H1 (cell line): ENCODE results near the gene DHRS13. TPM values are rescaled to one million over a fixed set of nuclear protein-coding genes. Genes with fewer than 3 reads are reported as not detected.

ENCODE experiments used
- CTCF ChIA-PET: fragments of 300-600 bp; sonication (Branson Sonifier 250); formaldehyde crosslinking; loops from one replicate; lab custom pipeline; 2021; ENCODE audit not compliant: partially characterized antibody; lab: Charles Lee
- POLR2A ChIA-PET: fragments of 300-600 bp; sonication (Branson Sonifier 250); formaldehyde crosslinking; loops from one replicate; lab custom pipeline; 2021; ENCODE audit warnings: inconsistent platforms; ENCODE audit not compliant: partially characterized antibody; lab: Charles Lee
- DNase-seq, 2 experiments: peaks; one replicate each; pipeline versions ENCODE4 v3.0.0 to v3.0.0-alpha.2; 2010 to 2022; ENCODE audit warnings: low spot score in 2 of 2, low read depth in 1 of 2, mixed read lengths in 1 of 2
- FAIRE-seq: peaks from 2 replicates; lab custom pipeline; 2011; peaks lifted over from hg19 to GRCh38; lab: Jason Lieb, UNC
- H2AFZ ChIP-seq: 2 replicates; pipeline ENCODE4 v1.8.1; 2012; ENCODE audit warnings: low read length, inconsistent platforms
- H2AK5ac ChIP-seq: 2 replicates; pipeline ENCODE4 v1.6.1; 2013; ENCODE audit warnings: low read depth, low read length
- H2BK120ac ChIP-seq: replicated peaks from 2 replicates; pipeline ENCODE3; 2013; ENCODE audit warnings: low read depth, low read length, inconsistent platforms
- H2BK12ac ChIP-seq: 2 replicates; pipeline ENCODE4 v1.6.1; 2013; ENCODE audit warnings: low read depth, low read length
- H2BK15ac ChIP-seq: 2 replicates; pipeline ENCODE4 v1.6.1; 2013; ENCODE audit warnings: low read length
- H2BK20ac ChIP-seq: 2 replicates; pipeline ENCODE4 v1.6.1; 2013; ENCODE audit warnings: low read length
- H2BK5ac ChIP-seq: 2 replicates; pipeline ENCODE4 v1.6.1; 2013; ENCODE audit warnings: low read depth, low read length
- H3K14ac ChIP-seq: 2 replicates; pipeline ENCODE4 v1.6.1; 2013; ENCODE audit warnings: inconsistent platforms; ENCODE audit not compliant: insufficient read length
- H3K18ac ChIP-seq: 2 replicates; pipeline ENCODE4 v1.6.1; 2013; ENCODE audit warnings: low read length; ENCODE audit errors: extremely low read depth
- H3K23ac ChIP-seq: 2 replicates; pipeline ENCODE4 v1.6.1; 2013; ENCODE audit warnings: inconsistent platforms; ENCODE audit not compliant: insufficient read length
- H3K23me2 ChIP-seq: 2 replicates; pipeline ENCODE4 v1.6.1; 2013; ENCODE audit warnings: low read depth, low read length
- H3K27ac ChIP-seq: 2 replicates; pipeline ENCODE4 v1.6.1; 2011; ENCODE audit warnings: low read depth, low read length, inconsistent platforms
- H3K27me3 ChIP-seq, 4 experiments: replicated peaks in 1 of 4; 1 replicate in 1 of 4; 2 replicates in 3 of 4; pipeline versions ENCODE4 v1.6.1 to v1.8.1; 2011 to 2013; ENCODE audit warnings: low read length in 3 of 4, mild to moderate bottlenecking in 3 of 4, inconsistent platforms in 2 of 4, mixed read lengths in 2 of 4, moderate library complexity in 1 of 4; ENCODE audit not compliant: control insufficient read depth in 3 of 4, insufficient read depth in 3 of 4; ENCODE audit errors: extremely low read depth in 1 of 4
- H3K36me3 ChIP-seq, 4 experiments: 2 replicates each; pipeline versions ENCODE4 v1.6.1 to v1.8.1; 2011 to 2013; ENCODE audit warnings: mild to moderate bottlenecking in 4 of 4, low read length in 3 of 4, moderate library complexity in 2 of 4, control low read depth in 1 of 4, inconsistent platforms in 1 of 4; ENCODE audit not compliant: insufficient read depth in 4 of 4, control insufficient read depth in 2 of 4
- H3K4ac ChIP-seq: replicated peaks from 2 replicates; pipeline ENCODE3; 2013; ENCODE audit warnings: low read length, low read depth, mixed read lengths, inconsistent platforms; ENCODE audit not compliant: insufficient read length
- H3K4me1 ChIP-seq, 4 experiments: replicated peaks in 1 of 4; 1 replicate in 1 of 4; 2 replicates in 3 of 4; pipeline versions ENCODE4 v1.6.1 to v1.8.1; 2011 to 2013; ENCODE audit warnings: low read length in 3 of 4, inconsistent platforms in 2 of 4, mixed read lengths in 1 of 4; ENCODE audit not compliant: insufficient read depth in 4 of 4, control insufficient read depth in 3 of 4
- H3K4me2 ChIP-seq, 2 experiments: 2 replicates each; pipeline versions ENCODE4 v1.6.1 to v1.8.1; 2011 to 2013; ENCODE audit warnings: low read depth in 2 of 2, low read length in 2 of 2, control low read depth in 1 of 2, inconsistent platforms in 1 of 2, mild to moderate bottlenecking in 1 of 2; ENCODE audit not compliant: insufficient read depth in 1 of 2
- H3K4me3 ChIP-seq, 4 experiments: fragments of 200-600, 300-600 bp in 1 of 4; sonication (generic), shearing (Covaris generic), sonication (Bioruptor Twin) in 1 of 4; 2 replicates each; pipeline versions ENCODE4 v1.5.1 to v1.8.1; 2011 to 2016; ENCODE audit warnings: low read length in 4 of 4, low read depth in 3 of 4, control low read depth in 2 of 4, inconsistent platforms in 2 of 4, mild to moderate bottlenecking in 2 of 4, mixed read lengths in 1 of 4, moderate library complexity in 1 of 4; ENCODE audit not compliant: insufficient read depth in 2 of 4; ENCODE audit errors: extremely low read depth in 1 of 4
- H3K56ac ChIP-seq: replicated peaks from 2 replicates; pipeline ENCODE3; 2013; ENCODE audit warnings: low read depth, mild to moderate bottlenecking, mixed read lengths, low read length, inconsistent platforms; ENCODE audit not compliant: insufficient read length
- H3K79me1 ChIP-seq: 2 replicates; pipeline ENCODE4 v1.6.1; 2013; ENCODE audit warnings: low read depth, low read length, control low read depth
- H3K79me2 ChIP-seq, 2 experiments: 2 replicates each; pipeline versions ENCODE4 v1.6.1 to v1.8.1; 2012 to 2013; ENCODE audit warnings: low read length in 2 of 2, mild to moderate bottlenecking in 2 of 2, inconsistent platforms in 1 of 2; ENCODE audit not compliant: insufficient read depth in 2 of 2, control insufficient read depth in 1 of 2
- H3K9ac ChIP-seq, 4 experiments: replicated peaks in 1 of 4; 1 replicate in 1 of 4; 2 replicates in 3 of 4; pipeline versions ENCODE4 v1.6.1 to v1.8.1; 2011 to 2013; ENCODE audit warnings: low read depth in 3 of 4, low read length in 3 of 4, control low read depth in 2 of 4, mild to moderate bottlenecking in 2 of 4, moderate library complexity in 2 of 4, inconsistent platforms in 1 of 4; ENCODE audit errors: extremely low read depth in 1 of 4
- H3K9me3 ChIP-seq, 2 experiments: 2 replicates each; pipeline versions ENCODE4 v1.6.1 to v1.8.1; 2012 to 2013; ENCODE audit warnings: mild to moderate bottlenecking in 2 of 2, moderate library complexity in 2 of 2, control low read depth in 1 of 2, inconsistent platforms in 1 of 2, low read depth in 1 of 2, low read length in 1 of 2, mixed read lengths in 1 of 2; ENCODE audit not compliant: insufficient read depth in 2 of 2
- H4K20me1 ChIP-seq, 2 experiments: replicated peaks in 1 of 2; 2 replicates each; pipeline versions ENCODE3 to v1.8.1; 2011 to 2013; ENCODE audit warnings: inconsistent platforms in 2 of 2, low read length in 2 of 2, mild to moderate bottlenecking in 1 of 2; ENCODE audit not compliant: insufficient read depth in 2 of 2, control insufficient read depth in 1 of 2
- H4K5ac ChIP-seq: 2 replicates; pipeline ENCODE4 v1.6.1; 2013; ENCODE audit warnings: low read length, low read depth, mixed read lengths, inconsistent platforms; ENCODE audit not compliant: insufficient read length
- H4K8ac ChIP-seq: 2 replicates; pipeline ENCODE4 v1.8.0; 2013; ENCODE audit warnings: mild to moderate bottlenecking, moderate library complexity, low read length, inconsistent platforms; ENCODE audit not compliant: insufficient read depth; ENCODE audit errors: extremely low read depth
- H4K91ac ChIP-seq: replicated peaks from 2 replicates; pipeline ENCODE3; 2013; ENCODE audit warnings: low read length, mixed read lengths, inconsistent platforms; ENCODE audit not compliant: insufficient read length
- ASH2L ChIP-seq: fragments of 200-600, 300-600 bp; sonication (generic); IDR thresholded peaks from one replicate; pipeline ENCODE4 v1.7.1; 2017; ENCODE audit warnings: low read length
- BACH1 ChIP-seq: IDR thresholded peaks from 2 replicates; pipeline ENCODE4 v1.6.1; 2012; ENCODE audit warnings: low read length, improper control_type of control experiment
- BCL11A ChIP-seq, 2 experiments: IDR thresholded peaks; one replicate each; pipeline ENCODE4 v1.6.1; 2011; ENCODE audit warnings: low read depth in 2 of 2, low read length in 2 of 2, mild to moderate bottlenecking in 2 of 2
- EGR1 ChIP-seq: IDR thresholded peaks from 2 replicates; pipeline ENCODE4 v1.6.1; 2011; ENCODE audit warnings: low read depth, low read length, borderline replicate concordance
- EP300 ChIP-seq, 2 experiments: IDR thresholded peaks; 1 replicate in 1 of 2; 2 replicates in 1 of 2; pipeline ENCODE4 v1.6.1; 2011 to 2012; ENCODE audit warnings: low read depth in 2 of 2, low read length in 2 of 2, mild to moderate bottlenecking in 2 of 2, borderline replicate concordance in 1 of 2, inconsistent platforms in 1 of 2, moderate library complexity in 1 of 2
- GTF2F1 ChIP-seq: IDR thresholded peaks from 2 replicates; pipeline ENCODE4 v1.6.1; 2012; ENCODE audit warnings: low read depth, low read length, improper control_type of control experiment, borderline replicate concordance
- JUND ChIP-seq: IDR thresholded peaks from 2 replicates; pipeline ENCODE4 v1.6.1; 2011; ENCODE audit warnings: mild to moderate bottlenecking, improper control_type of control experiment, low read length
- KDM5A ChIP-seq: fragments of 200-600 bp; IDR thresholded peaks from 2 replicates; pipeline ENCODE4 v1.7.1; 2012; ENCODE audit warnings: mild to moderate bottlenecking, low read length, inconsistent platforms, mixed read lengths
- RXRA ChIP-seq: IDR thresholded peaks from 2 replicates; pipeline ENCODE4 v1.6.1; 2011; ENCODE audit warnings: low read depth, mild to moderate bottlenecking, low read length, moderate library complexity; ENCODE audit not compliant: insufficient read depth
- SIX5 ChIP-seq: IDR thresholded peaks from 2 replicates; pipeline ENCODE4 v1.6.1; 2011; ENCODE audit warnings: mild to moderate bottlenecking, low read depth, low read length
- SP4 ChIP-seq: IDR thresholded peaks from 2 replicates; pipeline ENCODE4 v1.6.1; 2012; ENCODE audit warnings: low read length, inconsistent platforms
- TAF1 ChIP-seq: IDR thresholded peaks from 2 replicates; pipeline ENCODE4 v1.6.1; 2011; ENCODE audit warnings: mild to moderate bottlenecking, low read depth, low read length
- TCF12 ChIP-seq: IDR thresholded peaks from 2 replicates; pipeline ENCODE4 v1.6.1; 2011; ENCODE audit warnings: low read depth, mild to moderate bottlenecking, low read length
- TEAD4 ChIP-seq: IDR thresholded peaks from 2 replicates; pipeline ENCODE4 v1.6.1; 2012; ENCODE audit warnings: low read depth, low read length, inconsistent platforms, mixed read lengths
- WGBS, 2 experiments: shearing (Covaris generic) in 1 of 2; methylation state at CpG; one replicate each; pipeline versions ENCODE4 v1.1.6 to v1.1.7; 2013 to 2015; ENCODE audit warnings: low lambda C conversion rate in 2 of 2, mixed read lengths in 2 of 2, inconsistent platforms in 1 of 2, low coverage in 1 of 2, missing lambda C conversion rate in 1 of 2; ENCODE audit not compliant: insufficient replicate concordance in 2 of 2, insufficient coverage in 1 of 2, insufficient read length in 1 of 2; ENCODE audit errors: extremely low coverage in 1 of 2, missing lambda C conversion rate in 1 of 2; 5-methylcytosine and 5-hydroxymethylcytosine counted together
- polyA plus RNA-seq, 7 experiments: library from polyadenylated mRNA; depleted of rRNA in 3 of 7; stranded (reverse) in 5 of 7; unstranded in 2 of 7; fragments of >200 nt in 5 of 7; fragments of 200-250 nt in 2 of 7; gene quantifications; 1 replicate in 5 of 7; 2 replicates in 1 of 7; 4 replicates in 1 of 7; pipeline versions ENCODE4 v1.2.1 to v1.2.3, GENCODE V29; 2011 to 2013; ENCODE audit warnings: missing spikeins in 2 of 7, mixed read lengths in 2 of 7
- total RNA-seq: library from RNA; stranded (reverse); fragmentation: NEBNext Ultra II Directional; extraction: Animal tissue kit (Norgen Biotek cat#: 25700); gene quantifications from 2 replicates; pipeline ENCODE4 v1.2.1, GENCODE V29; 2021

The DHRS13 gene
- total and polyA plus RNA-seq, 2 of the 8 experiments (the other 6 are each of a cell fraction or from before 2014, with no cell fraction given): 23.7 to 30.0 TPM

DNA sequence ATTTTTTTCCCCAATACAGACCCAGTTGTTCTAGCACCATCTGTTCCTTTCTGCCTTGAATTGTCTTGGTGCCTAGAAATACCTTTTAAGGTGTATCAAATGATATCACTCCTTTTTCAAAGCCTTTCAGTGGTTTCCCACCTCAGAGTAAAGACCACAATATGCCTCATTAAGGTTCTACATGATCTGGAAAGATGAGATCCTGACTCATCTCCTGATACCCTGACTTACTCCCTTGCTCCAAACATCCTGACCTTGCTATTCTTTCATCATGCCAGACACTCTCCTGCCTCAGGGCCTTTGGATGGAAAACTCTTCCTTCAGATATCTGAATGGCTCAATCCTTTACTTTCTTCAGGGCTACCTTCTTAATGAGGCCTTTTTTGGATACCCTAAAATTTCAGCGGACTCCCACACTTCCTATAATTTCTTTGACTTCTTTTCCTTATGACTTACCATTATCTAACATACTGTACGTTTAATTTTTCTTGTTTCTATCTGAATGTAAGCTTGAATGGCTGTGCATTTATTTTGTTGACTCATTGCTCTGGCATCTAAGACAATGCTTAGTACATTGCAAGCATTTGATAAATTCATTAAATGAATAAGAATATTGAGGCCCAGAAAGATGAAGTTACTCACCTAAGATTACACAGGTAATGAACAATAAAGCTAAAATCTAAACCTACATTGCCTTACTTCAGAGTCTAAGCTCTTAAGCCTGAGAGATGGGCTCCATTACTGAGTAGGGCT is 24.5 kb downstream of the DHRS13 start:
- TF ChIP-seq TAF1 (no peak), GTF2F1 (no peak), BCL11A (IDR thresholded peaks at IDR 0.05; ENCODE audit: low read depth in 2 of 2, low read length in 2 of 2) (no peak), ASH2L (no peak), SP4 (no peak), JUND (no peak), EP300 (IDR thresholded peaks at IDR 0.05; ENCODE audit: borderline replicate concordance in 1 of 2, low read depth in 2 of 2, low read length in 2 of 2) (no peak), KDM5A (no peak), SIX5 (no peak), EGR1 (no peak), RXRA (no peak), TCF12 (no peak), TEAD4 (no peak), BACH1 (no peak)

More for the DNA sequence above, 24.5 kb downstream of the DHRS13 start:
- Histone ChIP-seq H4K5ac (no peak overlapping the region), H3K4me1 (no peaks in the 10 kb centered on the region; a peak in 2 of 7 replicates), H3K27ac (no peak overlapping the region), H3K9me3 (no peaks in the 10 kb centered on the region), H4K8ac (no peak overlapping the region), H3K9ac (no peak overlapping the region), H3K23me2 (no peaks in the 10 kb centered on the region), H3K14ac (no peak overlapping the region), H3K4ac (no peak overlapping the region), H2AFZ (no peak overlapping the region), H2BK120ac (no peak overlapping the region), H3K27me3 (no peaks in the 10 kb centered on the region; a peak in 1 of 7 replicates), H2BK12ac (no peak overlapping the region), H3K4me3 (no peak overlapping the region), H3K23ac (no peak overlapping the region), H3K79me2 (no peaks in the 10 kb centered on the region), H3K56ac (no peak overlapping the region), H2BK20ac (no peak overlapping the region), H4K91ac (no peak overlapping the region), H2BK5ac (no peak overlapping the region), H4K20me1 (no peaks in the 10 kb centered on the region), H3K18ac (no peak overlapping the region), H2AK5ac (no peak overlapping the region), H3K36me3 (peaks cover 9 to 34% (median 20%) of the 10 kb centered on the region in 4 experiments; a peak in 6 of 8 replicates), H3K79me1 (no peaks in the 10 kb centered on the region; the same call in 1 of the 2 replicates), H3K4me2 (no peak overlapping the region), H2BK15ac (no peak overlapping the region)
- CTCF ChIA-PET: interaction anchor here (0.6 to 5.7 kb wide), 33 partner anchors 8 to 260 kb away, joined by 3 to 73 read pairs (median 5); partner anchors contain the start of genes DHRS13, FAM222B, FLOT2 and TLCD1
- DNase-seq: no peak
- no peak for FAIRE-seq
- POLR2A ChIA-PET: interaction anchor here (0.6 to 2.3 kb wide), 13 partner anchors 8 to 239 kb away, joined by 3 to 13 read pairs (median 5); partner anchors contain the start of gene RPL23A
- WGBS, 2 experiments: 92 to 100% methylated on average over 1 to 2 of the region's 2 CpGs
